Renal pelvis (tissue), 4 donors: ENCODE data around the gene ZBTB7C. TPM values are rescaled to one million over a fixed set of nuclear protein-coding genes. Genes with fewer than 3 reads are reported as not detected.
"Not testable (repeated sequence)": the region's sequence is repeated elsewhere in the genome, so short reads cannot be mapped to it uniquely, and the experiment has no call there.

Source experiments
- DNase-seq: peaks from one replicate; pipeline ENCODE4 v3.0.0-alpha.2; 2013
- polyA plus RNA-seq, 3 donors: library from polyadenylated mRNA; unstranded; fragments of 120-200 nt; gene quantifications; one replicate each; pipeline ENCODE4 v1.2.1, GENCODE V29; 2013; ENCODE audit not compliant: insufficient read length in 3 of 3

Gene ZBTB7C
- polyA plus RNA-seq, 3 donors: 14.0 to 16.8 (median 16.7) TPM

GRCh38 chr18:48302736-48303135 is 106.4 kb downstream of the ZBTB7C start:
- DNase-seq: no peak

- peak; percentile 12 for DNase-seq
These were observed 108.7 kb downstream of the ZBTB7C start for GRCh38 chr18:48300463-48300961.

GRCh38 chr18:48297139-48297538 is 112.0 kb downstream of the ZBTB7C start:
- DNase-seq: no peak

GRCh38 chr18:48296581-48296980 is 112.6 kb downstream of the ZBTB7C start:
- no peak for DNase-seq

GRCh38 chr18:48295586-48296311 is 113.4 kb downstream of the ZBTB7C start:
- no peak for DNase-seq

- DNase-seq: no peak
These were observed 114.1 kb downstream of the ZBTB7C start for GRCh38 chr18:48294899-48295585.

- peak; percentile 29 for DNase-seq
These were observed 115.0 kb downstream of the ZBTB7C start for GRCh38 chr18:48293954-48294898.

GRCh38 chr18:48292782-48293424 is 116.3 kb downstream of the ZBTB7C start:
- no peak for DNase-seq

- DNase-seq: no peak
These were observed 117.0 kb downstream of the ZBTB7C start for GRCh38 chr18:48292229-48292628.

GRCh38 chr18:48290162-48290926 is 118.8 kb downstream of the ZBTB7C start:
- no peak for DNase-seq

- no peak for DNase-seq
These were observed 124.4 kb downstream of the ZBTB7C start for GRCh38 chr18:48284743-48285142.

GRCh38 chr18:48284011-48284410 is 125.2 kb downstream of the ZBTB7C start:
- DNase-seq: not testable (repeated sequence)

GRCh38 chr18:48281460-48281859 is 127.7 kb downstream of the ZBTB7C start:
- DNase-seq: not testable (repeated sequence)

GRCh38 chr18:48279312-48279711 is 129.9 kb downstream of the ZBTB7C start:
- DNase-seq: no peak

GRCh38 chr18:48278081-48278480 is 131.1 kb downstream of the ZBTB7C start:
- no peak for DNase-seq

- DNase-seq: no peak
These were observed 134.9 kb downstream of the ZBTB7C start for GRCh38 chr18:48274301-48274700.

GRCh38 chr18:48270929-48271328 is 138.3 kb downstream of the ZBTB7C start:
- DNase-seq: peak; percentile 33

- no peak for DNase-seq
These were observed 143.9 kb downstream of the ZBTB7C start for GRCh38 chr18:48265328-48265727.

- peak; percentile 9 for DNase-seq
These were observed 145.0 kb downstream of the ZBTB7C start for GRCh38 chr18:48263914-48264902.
